Measurements from ENCODE around the gene USP3. TPM values are rescaled to one million over a fixed set of nuclear protein-coding genes. Genes with fewer than 3 reads are reported as not detected.

USP3 gene
- total and polyA plus RNA-seq, 2 of the 13 experiments (the other 11 are each of a cell fraction or from before 2014, with no cell fraction given) = 14.3 to 61.2 TPM

- TF ChIP-seq ZNF513 (CRISPR knock-in tag; conservative IDR thresholded peaks at IDR 0.05) (0 out of 2 replicates have a peak, but pooled peaks have one; percentile 25), TGIF2 (CRISPR knock-in tag; IDR thresholded peaks at IDR 0.05) (peak; percentile 93), KDM5B (CRISPR knock-in tag; IDR thresholded peaks at IDR 0.05; ENCODE audit: borderline replicate concordance) (peak; percentile 49; the same call in 1 of the 2 replicates), ZNF557 (CRISPR knock-in tag; IDR thresholded peaks at IDR 0.05) (no peak), DDIT3 (CRISPR knock-in tag; IDR thresholded peaks at IDR 0.05) (no peak), ZBTB34 (CRISPR knock-in tag; IDR thresholded peaks at IDR 0.05) (no peak), SRSF4 (IDR thresholded peaks at IDR 0.05; ENCODE audit: low read depth, low read length, poor library complexity, severe bottlenecking) (no peak), SUZ12 (IDR thresholded peaks at IDR 0.05; ENCODE audit: low read depth, low read length) (no peak), ZFP37 (CRISPR knock-in tag; IDR thresholded peaks at IDR 0.05; ENCODE audit: borderline replicate concordance) (no peak), ATM (IDR thresholded peaks at IDR 0.05; ENCODE audit: borderline replicate concordance) (no peak), ZSCAN29 (CRISPR knock-in tag; conservative IDR thresholded peaks at IDR 0.05) (0 out of 2 replicates have a peak, but pooled peaks have one; percentile 21), AFF4 (CRISPR knock-in tag; IDR thresholded peaks at IDR 0.05) (no peak), CEBPB (IDR thresholded peaks at IDR 0.05; ENCODE audit: borderline replicate concordance, low read depth, low read length) (0 out of 2 replicates have a peak, but pooled peaks have one; percentile 9), GLI4 (CRISPR knock-in tag; IDR thresholded peaks at IDR 0.05; ENCODE audit: borderline replicate concordance) (no peak), ZNF343 (CRISPR knock-in tag; IDR thresholded peaks at IDR 0.05) (no peak), MAFF (IDR thresholded peaks at IDR 0.05; ENCODE audit: low read depth, low read length) (no peak), ZMAT3 (CRISPR knock-in tag; conservative IDR thresholded peaks at IDR 0.05) (no peak), ZFP91 (CRISPR knock-in tag; IDR thresholded peaks at IDR 0.05; ENCODE audit: borderline replicate concordance) (peak; percentile 70; the same call in 1 of the 2 replicates), ZMYM3 (CRISPR knock-in tag; IDR thresholded peaks at IDR 0.05) (peak; percentile 47; the same call in 1 of the 2 replicates), HCFC1 (IDR thresholded peaks at IDR 0.05; ENCODE audit: low read depth, low read length) (peak; percentile 49), ZFP62 (CRISPR knock-in tag; IDR thresholded peaks at IDR 0.05) (no peak)
Observed at GRCh38 chr15:63504247-63504978, at the start of gene USP3 (continued).

Data from HepG2 (cell line).